ENCODE results near the gene RNF6. TPM values are rescaled to one million over a fixed set of nuclear protein-coding genes. Genes with fewer than 3 reads are reported as not detected.

Gene RNF6
- total RNA-seq, 1 experiment from 2014 or later: 19.5 TPM

DNA sequence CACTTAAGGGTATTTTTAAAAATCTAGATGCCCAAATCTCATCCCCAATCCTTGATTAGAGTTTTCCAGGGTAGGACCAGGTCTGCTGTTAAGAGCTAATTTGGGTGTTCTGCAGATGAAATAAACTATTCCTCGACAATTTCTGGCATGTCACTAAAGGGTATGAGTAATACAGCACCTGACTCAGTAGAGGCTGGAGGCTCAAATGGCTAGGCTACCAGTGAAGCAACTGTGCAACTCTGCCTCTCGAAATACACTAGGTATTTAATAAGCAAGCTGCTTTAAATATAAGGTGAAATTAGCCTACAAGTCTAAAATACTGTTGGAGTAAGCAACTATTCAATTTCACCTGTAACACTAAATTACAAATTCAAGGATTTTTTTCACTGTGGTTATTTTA, 1.5 kb downstream of the RNF6 start:
- Histone ChIP-seq H2AFZ (ENCODE audit: low read length) (no peak overlapping the region), H3T11ph (ENCODE audit: low read length) (no peak overlapping the region), H3K4me2 (ENCODE audit: insufficient read depth, insufficient read length, low read length) (peak overlapping the region; percentile 22), H4K20me1 (ENCODE audit: control insufficient read depth, insufficient read depth, insufficient read length) (no peaks in the 10 kb centered on the region), H3K18ac (ENCODE audit: insufficient read length, low read depth, low read length) (no peak overlapping the region), H2BK12ac (ENCODE audit: insufficient read length, low read depth, low read length) (no peak overlapping the region), H4K91ac (ENCODE audit: insufficient read length, low read depth, low read length) (no peak overlapping the region), H2BK15ac (ENCODE audit: low read depth, low read length) (no peak overlapping the region), H3K56ac (ENCODE audit: insufficient read length, low read depth, low read length) (no peak overlapping the region), H3K14ac (ENCODE audit: insufficient read depth, low read length) (no peak overlapping the region), H3K23me2 (ENCODE audit: insufficient read length, low read depth, low read length, poor library complexity, severe bottlenecking) (peaks cover 8% of the 10 kb centered on the region), H2BK120ac (ENCODE audit: low read depth, low read length, poor library complexity, severe bottlenecking) (no peak overlapping the region), H2BK5ac (ENCODE audit: insufficient read length, low read length) (no peak overlapping the region), H3K9me3 (ENCODE audit: control insufficient read depth, low read depth, low read length) (no peaks in the 10 kb centered on the region), H2BK20ac (ENCODE audit: low read depth, low read length, poor library complexity, severe bottlenecking) (no peak overlapping the region), H3K23ac (ENCODE audit: insufficient read length, low read depth, low read length) (no peak overlapping the region), H3K9ac (ENCODE audit: extremely low read depth, insufficient read length, low read length) (no peak overlapping the region), H4K5ac (ENCODE audit: insufficient read length, low read depth, low read length) (no peak overlapping the region), H3K27me3 (ENCODE audit: insufficient read depth, low read length) (no peaks in the 10 kb centered on the region), H3K79me2 (ENCODE audit: insufficient read depth, low read length) (no peaks in the 10 kb centered on the region), H4K8ac (replicated peaks; ENCODE audit: insufficient read length, low read depth, low read length) (no peak overlapping the region), H3K79me1 (ENCODE audit: insufficient read depth, low read depth, low read length, poor library complexity, severe bottlenecking) (no peaks in the 10 kb centered on the region), H2AK5ac (ENCODE audit: insufficient read length, low read length) (no peak overlapping the region), H3K4me1 (ENCODE audit: insufficient read depth, low read length) (no peaks in the 10 kb centered on the region), H3K4ac (ENCODE audit: low read depth, low read length) (no peak overlapping the region), H3K27ac (ENCODE audit: insufficient read length, low read depth, low read length) (no peak overlapping the region)
- peaks cover 11 to 34% (median 30%) of the 10 kb centered on the region in 3 experiments; a peak in 6 of 7 replicates for H3K36me3 Mint-ChIP-seq (ENCODE audit: insufficient read depth in 1 of 3, low read depth in 3 of 3)
- peak overlapping the region; percentile 94 to 97 for H3K4me3 Mint-ChIP-seq
- H3K27me3 Mint-ChIP-seq (ENCODE audit: low read depth): peaks cover 6% of the 10 kb centered on the region
- WGBS (ENCODE audit: extremely low coverage, insufficient read length, low lambda C conversion rate): no CpG with 5 or more reads among the region's 2 CpGs
- no peak for DNase-seq
- H3K4me1 Mint-ChIP-seq: peaks cover 9 to 12% of the 10 kb centered on the region in 2 experiments
- H3K27ac Mint-ChIP-seq: no peak overlapping the region
- no peaks in the 10 kb centered on the region; a peak in 1 of 5 replicates for H3K9me3 Mint-ChIP-seq
- TF ChIP-seq, protein P1, sequence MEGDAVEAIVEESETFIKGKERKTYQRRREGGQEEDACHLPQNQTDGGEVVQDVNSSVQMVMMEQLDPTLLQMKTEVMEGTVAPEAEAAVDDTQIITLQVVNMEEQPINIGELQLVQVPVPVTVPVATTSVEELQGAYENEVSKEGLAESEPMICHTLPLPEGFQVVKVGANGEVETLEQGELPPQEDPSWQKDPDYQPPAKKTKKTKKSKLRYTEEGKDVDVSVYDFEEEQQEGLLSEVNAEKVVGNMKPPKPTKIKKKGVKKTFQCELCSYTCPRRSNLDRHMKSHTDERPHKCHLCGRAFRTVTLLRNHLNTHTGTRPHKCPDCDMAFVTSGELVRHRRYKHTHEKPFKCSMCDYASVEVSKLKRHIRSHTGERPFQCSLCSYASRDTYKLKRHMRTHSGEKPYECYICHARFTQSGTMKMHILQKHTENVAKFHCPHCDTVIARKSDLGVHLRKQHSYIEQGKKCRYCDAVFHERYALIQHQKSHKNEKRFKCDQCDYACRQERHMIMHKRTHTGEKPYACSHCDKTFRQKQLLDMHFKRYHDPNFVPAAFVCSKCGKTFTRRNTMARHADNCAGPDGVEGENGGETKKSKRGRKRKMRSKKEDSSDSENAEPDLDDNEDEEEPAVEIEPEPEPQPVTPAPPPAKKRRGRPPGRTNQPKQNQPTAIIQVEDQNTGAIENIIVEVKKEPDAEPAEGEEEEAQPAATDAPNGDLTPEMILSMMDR (conservative IDR thresholded peaks at IDR 0.05): no peak

Measured in H9 (cell line).